Measurements from ENCODE around the gene FRMD4A.
"Not testable (repeated sequence)": the region's sequence is repeated elsewhere in the genome, so short reads cannot be mapped to it uniquely, and the experiment has no call there.

Gene FRMD4A

DNA sequence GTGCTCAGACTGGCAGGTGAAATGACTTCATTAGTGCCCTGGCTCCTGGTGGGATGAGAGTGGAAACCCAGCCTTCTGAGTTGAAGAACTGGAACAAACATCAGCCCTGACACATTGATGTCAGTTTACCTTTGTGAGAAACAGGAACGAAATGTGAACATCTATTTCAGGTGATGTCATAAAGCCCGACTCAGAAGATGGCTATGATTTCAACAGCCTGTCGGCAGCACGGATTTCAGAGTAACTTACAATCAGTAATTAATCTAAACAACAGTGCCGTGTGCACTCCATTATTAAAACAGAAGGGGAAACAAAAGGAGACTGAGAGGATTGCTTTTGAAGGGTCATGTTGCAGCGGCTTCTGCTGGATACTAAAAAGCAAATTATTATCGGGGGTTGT is 243.2 kb downstream of the FRMD4A start:
- DNase-seq: no peak

DNA sequence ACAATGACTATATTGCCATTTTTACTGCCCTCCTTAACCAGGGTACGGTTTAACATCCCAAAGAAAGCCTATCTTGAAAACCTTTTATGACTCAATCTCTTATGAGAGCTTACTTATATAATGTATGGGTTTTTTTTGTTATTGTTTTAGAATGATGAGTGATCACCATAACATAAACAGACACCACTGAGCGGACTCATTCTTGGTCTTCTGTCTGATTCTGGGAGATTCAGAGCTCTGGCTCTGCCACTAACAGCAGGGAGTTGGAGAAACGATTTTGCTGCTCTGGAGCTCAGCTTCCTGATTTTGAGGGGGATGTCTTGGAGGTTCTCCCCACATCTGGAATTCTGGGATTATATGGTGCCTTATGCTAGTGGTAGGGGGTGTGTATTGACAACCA is 244.1 kb downstream of the FRMD4A start:
- no peak for DNase-seq

DNA sequence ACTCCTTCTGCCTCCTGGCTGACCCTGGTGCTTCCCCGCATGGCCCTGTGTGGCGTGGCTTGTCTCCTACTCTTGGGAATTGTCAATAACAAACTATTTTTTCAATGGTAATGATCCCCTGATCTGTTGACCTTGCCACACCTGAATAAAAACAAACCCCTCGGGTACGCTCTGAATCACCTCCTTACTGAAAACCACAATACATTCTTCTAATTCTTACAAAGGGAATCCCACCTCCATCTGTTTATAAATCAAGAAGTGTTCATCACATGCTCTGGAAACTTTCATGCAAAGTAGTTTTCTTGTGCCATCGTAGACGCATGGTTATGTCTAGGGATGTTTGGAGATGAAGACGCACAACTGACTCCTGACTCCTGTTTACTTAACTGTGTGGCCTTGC is 245.8 kb downstream of the FRMD4A start:
- DNase-seq: no peak

DNA sequence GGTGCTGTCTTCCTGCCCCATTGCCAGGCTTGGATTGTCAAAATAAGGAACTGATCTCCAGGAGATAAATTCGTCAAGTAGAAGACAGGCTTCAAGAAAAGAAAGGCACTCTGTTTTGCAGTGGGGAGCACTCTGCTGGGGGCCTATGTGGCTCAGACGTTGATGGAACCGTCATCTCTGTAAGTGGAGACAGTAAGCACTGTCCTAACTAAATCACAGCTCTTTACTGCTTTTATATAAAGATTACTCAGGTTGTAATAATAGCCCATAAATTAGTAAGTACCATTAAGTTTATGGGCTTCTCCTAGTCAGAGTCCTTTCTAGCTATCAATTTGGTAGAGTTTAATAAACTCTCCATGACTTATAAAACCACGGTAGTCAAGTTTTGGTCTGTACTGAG is 249.9 kb downstream of the FRMD4A start:
- no peak for DNase-seq

DNA sequence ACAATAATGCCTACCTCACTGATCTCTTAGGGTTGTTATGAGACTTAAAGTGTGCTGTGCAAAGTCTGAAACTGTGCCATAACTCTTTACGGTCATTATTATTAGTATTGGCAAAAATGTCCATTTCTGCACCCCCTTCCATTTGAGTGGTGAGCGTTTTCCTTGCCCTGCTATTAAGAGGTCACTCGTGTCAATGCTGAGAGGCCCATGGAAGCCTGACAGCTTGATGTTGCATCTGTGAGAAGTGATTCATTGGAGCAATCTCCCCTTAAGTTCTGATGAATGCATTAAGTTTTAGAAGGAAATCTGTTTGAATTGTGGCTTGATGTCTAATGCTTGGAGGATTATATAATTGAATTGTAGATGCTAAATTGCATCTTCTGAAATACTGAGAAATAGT is 253.3 kb downstream of the FRMD4A start:
- no peak for DNase-seq

DNA sequence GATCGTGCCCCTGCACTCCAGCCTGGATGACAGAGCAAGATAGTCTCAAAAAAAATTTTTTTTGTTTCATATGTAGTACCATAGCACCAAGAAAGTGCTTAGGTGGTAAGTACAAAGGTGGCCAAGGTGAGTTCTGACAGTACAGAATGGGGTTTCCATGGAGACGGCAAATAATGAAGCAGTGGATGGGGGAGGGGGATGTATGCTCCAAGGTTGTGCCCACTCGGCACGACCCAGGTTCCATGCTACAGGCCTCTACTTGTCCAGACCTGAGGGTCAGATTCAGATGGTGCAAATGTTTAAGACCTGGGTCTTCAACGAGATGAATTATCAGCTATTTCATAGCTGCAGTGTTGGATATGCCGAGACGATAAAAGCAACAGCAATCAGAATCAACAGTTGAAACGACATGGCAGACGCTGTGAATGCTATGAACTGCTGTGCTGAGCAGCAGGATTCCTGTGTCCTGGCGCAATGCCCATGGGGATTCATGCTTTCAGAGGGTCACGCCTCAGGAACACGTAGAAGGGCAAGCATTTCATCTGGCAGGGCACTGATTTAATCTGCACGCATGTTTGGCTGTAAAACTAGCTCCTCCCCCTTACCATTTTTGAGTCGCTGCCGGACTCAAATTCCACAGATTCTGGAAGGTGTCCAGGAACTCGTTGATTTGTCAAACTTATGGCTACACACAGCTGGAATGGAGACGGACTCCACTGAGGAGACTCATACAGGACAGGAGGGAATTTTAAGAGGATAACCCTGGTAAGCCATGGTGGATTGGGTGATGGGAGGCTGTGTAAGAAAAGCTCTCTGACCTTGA is 256.5 kb downstream of the FRMD4A start:
- no peak for DNase-seq

DNA sequence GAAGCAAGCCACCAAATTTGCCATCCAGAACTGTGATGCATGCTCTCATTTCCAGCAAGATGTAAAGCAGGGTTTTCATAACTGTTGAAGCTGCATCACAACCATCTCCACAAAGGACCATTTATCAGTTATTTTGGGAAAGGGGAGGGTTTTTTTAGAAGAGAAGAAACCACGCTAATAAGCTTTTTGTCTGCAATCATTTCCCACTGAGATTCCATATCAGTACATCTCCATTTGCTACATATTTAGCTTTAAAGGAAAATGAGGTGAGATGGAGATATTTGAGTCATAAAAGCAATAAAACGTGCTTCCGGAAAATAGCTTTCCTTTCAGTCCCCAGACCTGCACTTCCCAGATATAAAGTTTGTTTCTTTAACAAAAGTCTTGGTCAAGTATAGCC is 258.2 kb downstream of the FRMD4A start:
- no peak for DNase-seq

DNA sequence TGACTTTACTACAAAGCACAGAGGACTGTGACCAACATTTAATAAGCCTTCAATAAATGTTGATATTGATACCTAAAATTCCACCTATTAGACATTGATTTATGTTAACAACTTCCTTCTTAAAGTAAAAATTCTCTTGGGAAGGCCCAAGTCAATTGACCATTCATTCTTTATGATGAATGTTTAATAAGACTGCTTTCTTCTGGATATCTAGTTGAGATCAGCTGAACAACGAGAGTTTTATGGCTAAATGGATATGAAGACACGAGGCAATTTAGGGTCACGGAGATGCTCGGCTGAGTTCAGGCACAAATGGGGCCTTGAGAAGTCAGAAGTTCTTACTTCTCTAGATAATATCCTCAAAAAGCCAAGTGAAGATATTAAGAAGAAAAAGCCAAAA is 258.8 kb downstream of the FRMD4A start:
- DNase-seq: no peak

DNA sequence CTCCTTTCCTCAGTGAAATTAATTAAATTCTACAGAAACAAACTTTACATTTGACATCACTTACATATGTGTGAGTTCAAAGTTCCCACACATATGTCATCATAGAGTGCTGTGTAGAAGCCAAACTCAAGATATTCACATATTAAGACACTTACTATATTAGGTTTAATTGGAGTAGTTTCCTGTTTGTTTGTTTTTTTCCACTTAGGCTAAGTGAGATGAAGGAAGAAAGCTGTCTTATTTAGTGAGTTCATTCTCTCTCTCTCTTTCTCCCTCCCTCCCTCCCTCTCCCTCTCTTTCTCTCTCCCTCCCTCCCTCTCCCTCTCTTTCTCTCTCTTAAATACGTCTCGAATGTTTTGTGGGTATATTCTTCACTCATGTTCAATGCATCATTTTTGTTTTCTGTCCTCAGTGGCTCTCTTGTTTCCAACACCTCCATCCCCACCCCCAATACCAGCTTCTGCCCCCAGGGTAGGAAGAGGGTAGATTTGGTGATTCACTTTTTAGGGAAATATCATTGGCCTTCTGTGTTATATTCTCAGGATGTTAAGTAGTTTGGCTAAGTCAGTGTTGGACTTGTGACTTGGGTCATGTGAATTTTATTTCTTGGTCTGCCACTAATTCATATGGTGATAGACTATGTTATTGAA is 262.0 kb downstream of the FRMD4A start:
- DNase-seq: no peak

DNA sequence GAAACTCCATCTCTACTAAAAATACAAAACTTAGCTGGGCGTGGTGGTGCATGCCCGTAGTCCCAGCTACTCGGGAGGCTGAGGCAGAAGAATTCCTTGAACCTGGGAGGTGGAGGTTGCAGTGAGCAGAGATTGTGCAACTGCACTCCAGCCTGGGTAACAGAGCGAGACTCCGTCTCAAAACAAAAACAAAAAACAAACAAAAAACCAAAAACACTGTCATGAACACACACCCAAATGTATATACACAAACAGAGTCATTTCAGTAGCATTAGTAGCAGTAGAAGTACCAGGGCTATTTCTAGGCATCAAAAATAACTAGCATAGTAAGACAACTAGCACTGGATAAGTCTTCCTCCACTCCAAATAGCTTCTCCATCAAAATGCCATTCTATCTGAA is 263.1 kb downstream of the FRMD4A start:
- DNase-seq: not testable (repeated sequence)

DNA sequence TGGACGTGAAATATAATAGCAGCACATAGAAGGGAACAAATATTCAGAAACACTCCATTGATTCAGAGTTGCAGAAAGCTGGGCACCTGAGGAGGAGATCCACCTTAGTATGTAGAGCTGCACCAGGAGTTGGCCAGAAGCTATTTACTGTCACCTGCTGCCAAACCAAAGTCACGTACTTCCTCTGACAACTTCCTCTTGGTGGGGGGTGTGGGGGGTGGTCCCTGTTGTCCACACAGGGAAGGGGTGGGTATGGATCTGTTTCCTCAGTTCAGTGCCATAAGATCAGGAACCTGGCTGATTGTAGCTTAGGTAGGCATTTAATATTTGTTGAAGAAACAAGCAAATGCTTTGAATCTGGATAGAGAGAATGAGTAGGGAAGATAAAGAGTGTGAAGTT is 264.6 kb downstream of the FRMD4A start:
- DNase-seq: no peak

DNA sequence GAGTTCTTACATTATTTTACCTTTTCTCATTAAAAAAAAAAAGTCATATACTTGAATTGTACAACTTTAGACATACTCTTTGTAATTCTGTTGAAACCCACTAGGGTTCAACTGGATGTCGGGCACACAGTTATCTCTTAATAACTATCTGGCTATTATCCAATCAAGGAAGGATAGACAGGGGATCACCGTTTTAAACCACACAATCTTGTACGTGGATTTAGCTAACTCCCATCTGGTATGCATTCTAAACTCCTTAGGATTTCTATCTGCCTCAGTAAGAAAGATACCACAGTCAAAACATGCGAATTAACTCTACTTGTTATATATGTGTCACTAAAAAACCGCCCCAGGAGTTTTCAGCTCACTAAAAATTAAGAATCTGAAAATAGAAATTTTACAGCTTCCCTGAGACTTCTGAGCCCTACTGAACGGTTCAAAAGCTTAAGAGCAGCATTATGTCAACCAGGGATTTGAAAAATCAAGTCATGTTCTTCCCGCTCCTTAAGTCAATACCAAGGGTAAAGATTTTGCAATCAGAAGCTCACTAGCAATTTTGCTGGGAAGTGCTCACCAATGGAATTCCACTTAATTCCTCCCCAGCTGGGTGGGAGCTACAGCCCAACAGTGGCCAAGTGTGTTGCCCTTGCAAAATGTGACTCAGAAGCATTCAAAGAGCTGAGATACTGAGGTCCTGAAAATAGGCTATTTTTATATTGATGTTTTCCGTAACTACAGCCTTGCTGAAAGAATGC is 267.0 kb downstream of the FRMD4A start:
- DNase-seq: no peak

DNA sequence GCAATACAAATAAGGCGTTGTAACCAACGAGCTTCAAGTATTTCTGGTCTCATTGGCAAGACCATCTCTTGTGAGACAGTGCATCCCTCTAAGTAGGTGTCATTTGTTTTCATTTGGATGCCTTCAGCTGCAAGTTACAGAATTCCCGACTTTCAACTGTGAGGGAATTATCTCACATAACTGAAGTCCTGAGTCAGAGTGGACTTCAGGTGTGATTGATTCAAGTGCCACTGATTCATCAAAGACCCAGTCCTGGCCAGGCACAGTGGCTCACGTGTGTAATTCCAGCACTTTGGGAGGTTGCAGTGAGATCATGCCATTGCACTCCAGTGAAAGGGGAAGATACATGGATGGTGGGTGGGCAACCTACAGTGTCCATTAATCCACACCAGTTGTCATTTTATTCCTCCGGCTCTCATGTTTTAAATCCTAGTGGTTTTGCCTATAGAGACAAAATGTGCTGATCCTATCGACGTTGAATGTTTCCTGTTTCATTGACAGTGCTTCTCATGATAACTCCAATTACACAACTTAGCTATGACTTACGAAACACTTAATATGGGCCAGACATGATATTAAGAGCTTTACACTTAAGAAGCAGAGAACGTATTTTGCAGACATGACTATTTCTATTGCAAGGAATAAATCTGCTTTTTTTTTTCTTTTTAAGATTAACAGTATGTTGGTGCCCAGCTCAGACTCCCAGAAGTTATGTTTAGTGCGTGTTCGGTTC is 268.0 kb downstream of the FRMD4A start:
- DNase-seq: no peak

DNA sequence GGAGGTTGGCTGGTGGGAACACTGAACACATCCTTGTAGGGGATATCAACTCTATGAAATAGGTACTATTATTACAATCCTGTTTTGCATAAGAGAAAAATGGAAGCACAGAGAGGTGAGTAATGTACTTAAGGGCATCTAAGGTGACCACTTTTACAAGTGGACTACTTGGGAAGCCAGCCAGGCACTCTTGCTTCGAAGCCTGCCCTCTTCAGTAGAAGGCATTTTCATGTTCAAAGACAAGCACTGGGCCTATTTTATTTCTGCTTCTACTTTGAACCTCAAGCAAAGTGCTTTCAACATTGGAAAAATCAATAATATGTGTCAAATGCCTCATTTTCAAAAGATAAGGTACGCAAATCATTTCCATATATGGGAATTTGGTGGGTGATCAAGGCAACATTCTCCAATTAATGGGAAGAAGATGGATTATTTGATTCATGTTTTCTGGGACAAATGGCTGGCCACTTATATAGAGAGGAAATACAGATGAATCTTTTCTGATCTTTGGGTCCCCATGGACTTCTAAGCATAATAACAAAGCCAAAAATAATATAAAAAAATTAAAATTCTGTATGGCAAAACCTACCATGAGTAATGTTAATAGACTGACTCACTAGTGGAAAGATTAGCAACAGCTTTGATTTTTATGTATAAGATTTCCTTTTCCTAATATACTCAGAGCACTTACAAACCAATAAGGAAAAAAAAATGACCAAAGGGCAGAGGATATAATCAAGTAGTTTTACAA is 270.2 kb downstream of the FRMD4A start:
- no peak for DNase-seq

DNA sequence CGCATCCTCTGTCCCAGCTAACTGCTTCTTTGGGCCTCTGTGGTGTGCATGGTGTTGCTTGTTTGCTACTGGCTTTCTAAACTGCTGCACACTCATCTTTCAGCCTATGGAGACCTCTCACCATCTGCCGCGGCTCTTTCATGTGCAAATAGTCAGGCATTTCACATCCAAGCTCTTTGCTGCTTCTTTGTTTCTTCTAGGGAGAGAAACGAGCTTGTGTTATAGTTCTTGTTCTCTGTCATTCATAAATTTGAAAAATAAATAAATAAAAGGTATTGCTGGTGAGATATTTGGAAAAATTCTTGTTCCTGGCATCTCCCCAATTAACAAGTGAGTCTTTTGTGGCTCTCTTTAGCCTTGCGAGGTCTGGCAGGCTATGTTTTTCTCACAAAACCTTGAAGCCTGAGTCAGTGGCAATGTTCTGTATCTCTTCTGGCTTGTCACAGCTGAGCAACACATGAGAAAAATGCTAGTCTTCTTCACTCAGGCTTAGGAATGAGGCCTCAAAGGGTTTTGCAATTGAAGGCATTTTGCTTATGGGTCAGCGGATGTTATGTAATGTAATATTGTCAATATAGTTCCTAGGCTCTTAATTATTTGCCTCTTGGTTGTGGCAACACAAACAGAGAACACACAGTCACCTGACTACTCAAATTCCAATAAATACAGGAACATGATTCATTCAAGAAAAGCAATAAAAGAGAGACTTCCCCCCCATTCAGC is 274.0 kb downstream of the FRMD4A start:
- DNase-seq: no peak

DNA sequence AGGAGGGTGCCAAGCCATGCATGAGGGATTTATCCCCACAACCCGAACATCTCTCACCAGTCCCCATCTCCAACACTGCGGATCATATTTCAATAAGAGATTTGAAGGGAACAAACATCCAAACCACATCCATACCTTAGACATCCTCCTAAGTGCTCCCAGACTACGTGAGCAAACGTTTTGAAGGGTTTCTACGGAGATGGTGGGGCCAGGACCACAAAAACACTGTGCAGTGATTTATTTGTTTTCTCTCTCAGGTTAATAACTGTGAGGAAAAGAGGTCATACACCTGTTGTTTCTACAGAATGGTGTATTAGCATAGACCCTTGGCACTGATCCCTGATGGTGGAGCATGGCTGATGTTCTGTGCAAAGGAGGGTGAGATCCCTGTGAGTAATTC is 277.8 kb downstream of the FRMD4A start:
- DNase-seq: no peak

DNA sequence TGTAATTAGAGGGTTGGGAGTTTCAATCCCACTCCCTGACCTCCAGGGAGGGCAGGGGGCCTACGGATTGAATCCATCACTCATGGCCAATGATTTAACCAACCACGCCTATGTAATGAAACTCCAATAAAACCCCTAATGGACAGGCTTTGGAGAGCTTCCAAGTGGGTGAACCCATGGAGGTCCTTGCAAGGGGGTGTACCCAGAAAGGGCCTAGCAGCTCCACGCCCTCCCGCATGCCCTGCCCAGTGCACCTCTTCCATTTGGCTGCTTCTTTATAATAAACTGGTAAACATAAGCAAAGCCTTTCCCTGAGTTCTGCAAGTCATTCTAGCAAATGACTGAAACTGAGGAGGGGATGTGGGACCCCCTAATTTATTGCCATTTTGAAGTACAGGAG is 280.1 kb downstream of the FRMD4A start:
- DNase-seq: no peak

DNA sequence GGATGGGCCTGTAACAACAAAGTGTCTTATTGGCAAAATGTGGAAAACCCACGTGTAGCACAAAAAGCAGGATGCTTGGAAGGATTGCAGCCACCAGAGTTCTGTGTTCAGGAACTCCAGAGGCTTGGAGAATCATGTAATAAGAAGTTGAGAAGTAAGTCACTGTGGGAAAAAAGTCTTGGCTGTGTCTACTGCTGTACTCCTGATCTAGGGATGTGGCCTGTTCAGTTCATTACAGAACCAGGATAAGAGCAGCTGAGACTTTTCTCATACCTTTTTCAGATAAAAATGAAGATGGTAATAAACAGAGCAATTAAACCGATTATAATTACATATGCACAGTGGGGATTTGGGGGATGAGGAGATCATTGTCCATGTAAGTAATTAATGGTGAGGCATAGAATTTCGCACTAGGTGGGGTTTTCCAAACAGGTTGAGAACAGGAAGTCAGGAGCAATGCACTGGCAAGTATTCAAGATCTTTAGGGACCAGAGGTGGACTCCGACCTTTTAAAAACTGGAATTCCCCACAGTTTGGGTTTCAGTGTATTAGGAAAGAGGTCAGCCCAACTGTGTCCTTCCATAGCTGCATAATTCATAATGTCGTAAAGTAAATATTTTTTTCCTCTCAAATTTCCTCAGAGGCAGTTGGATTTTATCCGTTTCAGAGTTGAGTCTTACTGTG is 281.7 kb downstream of the FRMD4A start:
- no peak for DNase-seq

DNA sequence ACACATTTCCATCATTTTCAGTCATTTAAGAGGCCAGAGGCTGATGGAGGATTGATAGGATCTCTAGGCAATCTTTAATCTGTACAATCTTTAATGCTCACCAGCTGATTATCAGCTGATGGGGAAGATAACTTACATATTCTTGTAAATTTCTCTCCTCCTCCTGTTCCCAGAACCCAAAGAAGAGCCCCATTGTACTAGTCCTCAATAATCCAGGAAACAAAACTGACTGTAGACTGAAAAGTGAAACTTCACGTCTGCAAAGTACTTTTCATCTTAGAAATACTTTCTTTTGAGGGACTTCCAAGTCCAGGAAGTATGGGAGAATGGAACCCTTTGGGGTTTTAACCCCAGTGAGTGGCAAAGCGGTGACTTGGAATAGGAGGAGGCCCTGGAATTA is 283.3 kb downstream of the FRMD4A start:
- DNase-seq: no peak

DNA sequence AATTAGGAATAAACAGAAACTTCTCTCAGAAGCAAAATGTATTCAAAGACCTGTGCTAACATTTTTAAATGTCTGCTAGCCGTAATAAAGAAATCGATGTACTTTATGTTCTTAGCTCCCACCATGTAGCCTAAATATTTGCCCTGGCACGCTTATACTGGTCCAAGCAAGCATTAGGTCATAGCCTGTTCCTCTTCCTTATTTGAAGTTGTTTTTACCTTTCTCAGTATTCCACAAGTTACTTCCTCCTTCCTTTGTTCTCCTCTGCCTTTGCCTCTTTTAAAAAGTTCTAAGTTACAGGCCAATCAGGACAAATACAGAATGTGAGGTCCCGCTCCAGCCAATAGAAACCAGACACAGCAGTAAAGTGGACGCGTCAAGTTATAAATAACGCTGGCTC is 288.7 kb downstream of the FRMD4A start:
- DNase-seq: not testable (repeated sequence)
